Inferior parietal cortex (tissue), 1 donor: ENCODE results near the gene CYB5R2.

Source experiments
- DNase-seq: peaks from one replicate; pipeline ENCODE4 v3.0.0-alpha.2; 2016; ENCODE audit errors: extremely low spot score

Gene CYB5R2

GRCh38 chr11:7672960-7673723 is at the start of gene CYB5R2:
CYB5R2 (minus strand) TSS chr11:7673500; CDS start chr11:7672825, 675 bp downstream.
- DNase-seq = no peak

- no peak for DNase-seq
Measured at GRCh38 chr11:7714786-7715185, 41.5 kb upstream of the CYB5R2 start.

- no peak for DNase-seq
Measured at GRCh38 chr11:7706377-7706776, 33.1 kb upstream of the CYB5R2 start, which contains the start of gene OVCH2. OVCH2 (minus strand) TSS chr11:7706477; CDS start chr11:7706394, 83 bp downstream.

DNA sequence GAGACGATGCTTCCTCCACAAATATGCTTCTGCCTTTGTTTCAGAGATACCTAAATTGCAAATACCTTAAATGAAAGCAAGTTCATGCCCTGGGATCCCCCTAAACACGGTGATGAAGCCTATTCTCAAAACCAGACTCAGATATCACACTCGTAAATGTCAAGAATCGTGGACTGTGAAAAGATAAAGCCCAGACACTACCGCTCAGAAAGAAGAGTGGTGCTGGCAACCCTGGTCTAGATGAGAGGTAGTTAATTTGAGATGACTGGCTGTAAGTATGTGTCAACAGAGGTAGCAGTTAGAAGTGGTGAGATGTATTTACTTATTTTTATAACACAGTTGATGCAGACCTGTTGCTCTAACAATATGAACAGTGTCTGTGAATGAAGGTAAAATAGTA is 30.4 kb upstream of the CYB5R2 start:
- DNase-seq = no peak

DNA sequence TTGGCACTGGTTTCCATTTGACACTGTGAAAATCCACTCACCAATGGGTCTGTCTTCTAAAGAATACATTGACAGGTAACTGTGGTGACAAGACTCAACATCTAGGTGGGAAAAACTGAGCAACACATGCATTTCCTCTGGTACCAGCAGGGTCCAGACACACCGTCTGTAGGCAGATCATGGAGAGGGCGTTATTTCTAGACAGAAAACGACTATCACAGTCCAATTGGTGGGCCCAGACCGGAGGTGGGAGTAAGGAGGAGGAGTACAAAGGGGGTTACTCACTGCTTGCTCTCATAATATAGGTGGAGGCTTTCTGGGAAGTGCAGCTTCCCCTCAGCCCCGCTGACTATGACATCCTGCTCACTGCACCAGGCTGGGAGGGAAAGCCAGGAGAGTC is 23.1 kb upstream of the CYB5R2 start:
- DNase-seq = no peak

GRCh38 chr11:7694235-7694634 is 20.9 kb upstream of the CYB5R2 start:
- no peak for DNase-seq

DNA sequence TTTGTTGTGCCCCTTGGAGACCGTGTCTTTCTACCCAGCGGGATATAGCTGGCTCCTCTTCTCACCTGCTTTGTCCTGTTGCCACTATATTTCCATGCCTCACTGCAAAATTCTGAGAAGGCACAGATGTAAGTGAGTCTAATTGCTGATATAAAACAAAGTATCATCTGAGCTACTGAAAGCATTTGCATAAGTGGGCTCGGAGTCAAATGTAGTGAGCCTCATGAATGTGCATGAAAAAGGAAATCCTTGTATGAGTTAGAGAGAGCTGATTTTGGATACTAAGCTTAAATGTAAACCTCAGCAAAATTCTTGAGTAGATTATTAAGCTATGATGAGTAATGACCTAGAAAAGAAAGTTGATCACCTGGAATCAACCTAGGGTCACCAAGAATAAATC is 19.1 kb upstream of the CYB5R2 start:
- no peak for DNase-seq

- DNase-seq = no peak
Measured at GRCh38 chr11:7691759-7692350, 18.6 kb upstream of the CYB5R2 start.

- DNase-seq = no peak
Measured at GRCh38 chr11:7690648-7691047, 17.3 kb upstream of the CYB5R2 start.

DNA sequence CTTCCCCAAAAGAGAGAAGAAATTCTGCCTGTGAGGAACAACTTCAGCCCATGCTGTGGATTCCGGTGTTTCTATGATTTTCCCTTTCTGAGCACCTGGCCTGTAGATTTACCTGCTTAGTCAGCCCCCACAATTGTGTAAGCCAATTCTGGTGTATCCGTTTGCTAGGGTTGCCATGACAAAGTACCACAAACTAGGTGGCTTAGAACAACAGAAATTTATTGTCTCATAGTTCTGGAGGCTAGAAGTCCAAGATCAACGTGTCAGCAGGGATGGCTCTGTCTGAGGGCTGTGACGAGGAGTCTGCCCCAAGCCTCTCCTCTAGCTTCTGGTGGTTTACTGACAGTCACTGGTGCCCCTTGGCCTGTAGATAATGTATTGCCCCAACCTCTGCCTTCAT is 15.9 kb upstream of the CYB5R2 start:
- no peak for DNase-seq

DNA sequence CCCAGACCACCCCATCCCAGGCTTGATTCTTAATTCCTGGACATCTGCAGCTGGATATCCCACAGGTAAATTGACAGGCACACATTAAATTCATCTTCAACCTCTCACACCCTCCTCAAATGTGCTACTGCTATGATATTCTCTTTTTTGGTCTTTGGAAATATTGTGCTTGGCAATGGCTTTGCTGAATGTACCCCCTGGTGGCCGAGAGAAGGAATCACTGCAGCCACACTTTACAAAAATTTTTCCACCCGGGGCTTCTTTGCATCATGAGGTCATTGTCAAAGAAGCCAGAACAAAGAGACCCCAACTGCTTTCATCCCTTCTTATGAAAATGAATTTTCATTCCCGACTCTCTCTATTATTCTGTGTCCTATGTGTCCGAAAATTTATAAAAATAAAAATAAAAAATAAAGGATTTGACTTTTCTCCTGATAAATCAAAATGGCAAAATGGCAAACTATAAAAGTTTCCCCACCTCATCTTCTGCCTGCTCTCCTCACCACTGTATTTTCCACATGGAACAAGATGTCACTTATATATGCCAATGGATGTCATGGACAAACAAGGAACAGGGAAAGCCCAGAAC is 15.0 kb upstream of the CYB5R2 start:
- peak; percentile 61 for DNase-seq

GRCh38 chr11:7687386-7687785 is 14.1 kb upstream of the CYB5R2 start:
- DNase-seq = no peak

DNA sequence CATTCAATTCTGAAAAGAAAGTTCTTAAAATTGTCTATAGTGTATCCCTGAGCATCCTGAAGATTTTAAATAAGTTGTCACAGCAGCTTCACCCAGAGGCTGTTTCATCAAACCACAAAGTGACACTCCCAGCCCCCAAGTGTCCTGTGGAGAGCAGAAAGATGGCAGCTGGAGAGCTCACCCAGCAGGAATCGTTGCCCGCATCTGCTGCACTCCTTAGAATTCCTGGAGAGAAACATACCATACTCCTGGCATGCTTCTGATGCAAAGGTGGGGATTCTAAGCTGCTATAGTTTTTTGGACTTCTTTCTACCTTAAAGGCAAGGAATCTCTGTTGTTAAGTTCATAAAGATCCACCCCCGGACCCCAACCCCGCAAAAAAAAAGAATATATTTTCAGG is 13.5 kb upstream of the CYB5R2 start:
- DNase-seq = no peak

- no peak for DNase-seq
Measured at GRCh38 chr11:7683571-7683970, 10.3 kb upstream of the CYB5R2 start.

DNA sequence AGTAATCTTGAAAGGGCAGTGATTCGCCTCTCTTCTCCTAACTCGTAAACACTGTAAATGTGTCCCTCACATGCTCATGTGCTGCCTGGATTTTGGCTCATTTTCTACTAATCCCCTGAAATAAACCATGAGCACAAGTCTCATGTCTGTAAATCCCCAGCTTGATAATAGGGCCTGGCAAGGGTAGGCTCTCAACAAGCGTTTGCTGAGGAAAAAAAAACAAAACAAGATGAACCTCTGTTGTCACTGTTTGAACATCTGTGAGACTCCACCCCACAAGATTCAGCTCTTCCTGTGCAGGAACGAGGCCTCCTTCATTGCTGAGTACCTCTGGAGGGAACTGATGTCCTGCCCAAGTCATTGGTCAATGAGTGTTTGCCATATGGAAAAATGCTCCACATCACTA is 4.5 kb upstream of the CYB5R2 start:
- DNase-seq = no peak

GRCh38 chr11:7677071-7677470 is 3.8 kb upstream of the CYB5R2 start:
- DNase-seq = no peak

GRCh38 chr11:7675631-7676030 is 2.3 kb upstream of the CYB5R2 start:
- DNase-seq = no peak

DNA sequence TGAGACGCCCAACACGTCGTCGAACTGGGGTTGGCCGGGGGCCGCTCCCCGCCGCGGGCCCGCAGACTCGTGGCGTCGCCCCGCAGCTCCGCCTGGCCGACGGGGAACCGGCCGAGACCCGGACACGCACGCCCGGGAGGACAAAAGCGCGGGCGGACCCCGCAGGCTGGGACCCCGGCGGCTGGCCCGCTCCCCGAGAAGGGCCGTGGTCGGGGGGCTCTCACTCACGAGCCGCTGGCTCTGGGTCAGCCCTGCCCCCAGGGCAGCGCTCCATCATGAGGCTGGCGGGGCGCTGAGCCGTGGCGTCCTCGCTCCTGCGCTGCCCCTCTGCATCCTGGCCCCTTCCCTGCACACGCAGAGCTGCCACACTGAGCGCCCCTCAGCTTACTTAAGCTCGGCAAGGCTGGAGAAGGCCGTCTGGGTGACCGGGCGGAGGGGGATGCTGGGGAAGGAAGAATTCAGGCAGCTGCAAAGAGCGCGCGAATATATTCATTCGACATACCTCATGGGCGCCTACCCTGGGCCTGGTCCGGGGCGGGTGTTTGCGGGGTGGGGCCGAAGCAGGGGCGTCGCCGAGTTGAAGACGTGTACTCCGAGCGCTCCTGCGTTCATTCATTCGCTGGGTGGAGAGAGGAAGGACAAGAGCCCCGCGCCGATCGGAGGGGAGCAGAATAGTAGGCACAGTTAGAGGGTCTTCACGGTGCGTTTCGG is 579 bp upstream of the CYB5R2 start:
- no peak for DNase-seq

DNA sequence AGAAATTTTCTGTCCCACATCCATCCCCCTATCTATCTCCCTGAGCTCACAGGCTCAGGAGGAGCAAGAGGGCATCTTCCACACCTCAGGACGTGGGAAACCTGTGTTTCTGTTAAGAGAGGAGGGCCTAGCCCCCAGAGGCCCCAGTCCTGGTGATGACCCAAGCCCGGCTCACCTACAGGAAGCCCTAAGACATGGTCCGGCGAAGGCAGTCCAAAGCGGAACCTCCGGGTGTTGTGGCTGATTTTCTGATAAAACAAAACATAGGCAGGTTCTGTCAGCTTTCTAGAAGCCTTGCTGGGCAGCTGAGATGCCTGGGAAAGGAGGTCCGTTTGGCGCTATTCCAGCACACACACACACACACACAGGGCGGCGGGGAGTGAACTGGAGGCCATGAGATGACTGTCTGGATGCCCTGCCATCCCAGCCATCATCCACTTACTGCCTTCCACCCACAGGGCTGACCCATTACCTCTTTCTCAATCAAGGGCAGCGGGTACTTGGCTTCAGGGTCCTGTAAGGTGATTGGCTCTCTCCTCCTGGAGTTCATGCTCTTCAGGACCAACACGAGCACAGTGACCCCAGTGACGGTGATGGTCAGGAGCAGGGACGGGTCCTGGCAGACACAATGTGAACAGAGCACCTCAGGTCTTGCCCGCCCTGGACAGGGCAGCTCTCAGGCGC is 882 bp downstream of the CYB5R2 start:
- no peak for DNase-seq

DNA sequence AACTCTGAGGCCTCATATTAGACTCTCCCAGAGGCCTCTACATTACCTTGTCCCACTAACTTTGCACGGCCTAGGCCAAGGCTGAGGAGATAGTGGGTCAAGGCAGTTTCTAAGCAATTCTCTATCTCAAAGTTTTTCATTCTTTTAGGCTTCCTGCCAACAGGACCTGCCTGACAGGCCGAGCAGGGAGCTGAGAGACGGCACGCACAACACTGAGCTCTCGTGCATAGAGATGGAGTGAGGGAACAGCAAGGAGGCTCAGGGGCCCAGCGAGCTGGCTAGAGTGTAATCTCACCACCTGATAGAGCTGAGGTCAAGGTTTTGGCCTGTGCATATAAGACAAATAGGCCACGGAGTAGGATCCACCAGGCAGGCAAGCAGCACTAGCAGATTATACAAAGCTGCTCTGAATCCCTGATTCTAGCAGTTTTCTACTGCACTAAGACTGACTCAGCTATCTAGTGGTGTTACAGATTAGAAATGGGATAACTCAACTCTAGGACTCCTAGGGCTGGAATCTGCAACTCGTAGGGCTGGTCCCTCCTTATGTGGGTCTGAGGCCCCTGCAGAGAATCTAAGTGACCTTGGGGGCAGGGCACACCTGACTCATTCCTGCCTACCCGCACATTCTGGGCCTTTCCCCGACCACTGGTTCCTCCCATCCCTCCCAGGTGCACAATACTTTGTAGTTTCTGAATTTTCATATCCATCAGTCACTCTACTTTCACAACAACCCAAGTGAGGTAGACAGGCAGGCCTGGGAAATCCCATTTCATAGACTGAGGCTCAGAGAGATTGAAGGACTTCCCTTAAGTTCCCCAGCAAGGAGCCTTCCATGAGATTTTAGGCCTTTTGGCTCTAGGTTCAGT is 1.7 kb downstream of the CYB5R2 start:
- no peak for DNase-seq

DNA sequence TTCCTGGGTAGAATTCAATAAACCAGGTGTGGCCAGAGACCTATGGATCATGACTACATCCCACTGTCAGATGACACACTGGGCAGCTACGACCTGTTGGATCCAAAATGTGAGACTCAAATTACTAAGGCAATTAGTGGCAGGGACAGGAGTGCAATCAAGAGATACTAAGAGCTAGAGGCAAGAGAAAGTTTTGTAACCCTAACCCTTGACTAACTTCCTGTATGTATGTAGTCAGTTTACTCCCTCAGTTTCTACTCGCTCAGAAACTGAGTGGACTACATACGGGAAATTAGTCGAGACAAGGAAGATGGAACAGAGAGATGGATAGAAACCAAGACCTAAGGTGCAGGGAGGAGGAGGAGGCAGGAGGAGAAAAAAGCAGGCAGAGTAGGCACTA is 2.7 kb downstream of the CYB5R2 start:
- no peak for DNase-seq
